Mucosa of descending colon (tissue), 3 donors: ENCODE results near the gene SCAF1. TPM values are rescaled to one million over a fixed set of nuclear protein-coding genes. Genes with fewer than 3 reads are reported as not detected.

Experiments
- ATAC-seq: fragments of 200-7000 bp; cut with Tn5 transposase; one replicate; pipeline ENCODE4 v1.9.1; 2020; ENCODE audit warnings: mild to moderate bottlenecking, moderate library complexity
- DNase-seq, 3 donors: peaks; one replicate each; pipeline ENCODE4 v3.0.0-alpha.2; 2020
- H3K36me3 ChIP-seq: fragments of 200-600 bp; one replicate; pipeline ENCODE4 v1.8.0; 2021; ENCODE audit warnings: low read depth, mild to moderate bottlenecking
- H3K4me1 ChIP-seq: fragments of 200-600 bp; one replicate; pipeline ENCODE4 v1.8.0; 2021; ENCODE audit warnings: low read depth, mild to moderate bottlenecking
- H3K4me3 ChIP-seq: fragments of 200-600 bp; one replicate; pipeline ENCODE4 v1.8.0; 2021; ENCODE audit warnings: mild to moderate bottlenecking
- H3K9me3 ChIP-seq: fragments of 200-600 bp; one replicate; pipeline ENCODE4 v1.8.0; 2021; ENCODE audit warnings: mild to moderate bottlenecking
- intact Hi-C, 2 donors: fragments of 100-400 bp; cut with DNase I in 1 of 2; cut with micrococcal nuclease in 1 of 2; formaldehyde crosslinking; loops; one replicate each; pipeline versions ENCODE4 v1.11.0 to v1.11.1; 2022; cut with DNase I, micrococcal nuclease
- total RNA-seq, 3 donors: library from RNA; stranded (reverse); fragmentation: NEBNext Ultra II Directional in 2 of 3; extraction: Animal tissue kit (Norgen Biotek cat#: 25700) in 2 of 3; gene quantifications; one replicate each; pipeline versions ENCODE4 v1.2.1 to v1.2.4, GENCODE V29; 2021 to 2023
- TF ChIP-seq, protein P1 (sequence below): fragments of 200-600 bp; IDR thresholded peaks from one replicate; pipeline ENCODE4 v1.8.0; 2022; ENCODE audit warnings: antibody characterized with exemption, mild to moderate bottlenecking
- donor health status: DM: no; HTN: no; CAD: no; lungs with moderate emphysema.
- donor health status: DM: no; HTN: no; CAD: no.
- donor health status: DM: no; HTN: yes; CAD: no.

Gene SCAF1
- total RNA-seq, 3 donors from 2014 or later, result 55.5 to 75.0 (median 56.1) TPM

DNA sequence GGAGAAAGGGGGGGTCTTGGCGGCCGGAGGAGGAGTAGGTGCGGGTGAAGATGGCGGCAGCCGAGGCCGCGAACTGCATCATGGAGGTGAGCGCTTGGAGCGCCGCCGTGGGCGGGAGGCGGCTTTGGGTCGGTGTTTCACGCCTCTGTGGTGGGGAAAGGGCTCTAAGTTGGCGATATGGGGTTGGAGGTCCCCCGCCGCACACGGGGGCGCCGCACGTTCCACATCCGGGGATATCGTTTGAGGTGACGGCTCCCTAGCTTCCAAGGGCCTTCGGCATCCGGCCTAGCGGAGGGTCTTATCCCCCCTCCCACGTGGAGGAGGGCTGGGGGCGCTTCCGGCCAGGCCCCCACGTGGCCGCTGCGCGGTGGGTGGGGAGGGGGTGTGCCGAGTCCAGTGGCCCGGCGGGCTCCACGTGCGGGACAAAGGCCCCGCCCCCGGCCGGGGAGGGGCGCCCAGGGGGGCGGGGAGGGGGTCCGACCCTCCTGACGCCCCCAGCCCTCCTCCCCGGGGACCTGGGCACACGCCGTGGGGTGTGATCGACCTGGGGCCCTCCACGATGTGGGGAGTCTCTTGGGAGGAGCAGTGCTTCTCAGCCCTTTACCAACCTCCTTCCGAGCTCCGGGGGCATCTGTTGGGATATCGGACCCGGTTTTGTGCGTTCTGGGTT lies 35.4 kb downstream of the SCAF1 start, which contains the start of gene PRMT1:
Gene PRMT1, plus strand, starts transcription at position 41 of the 670 bp plus-strand sequence. Its CDS starts 10 bp downstream, at position 51.
- DNase-seq, result peak in 2 of 3 donors; percentile 53 to 76

DNA sequence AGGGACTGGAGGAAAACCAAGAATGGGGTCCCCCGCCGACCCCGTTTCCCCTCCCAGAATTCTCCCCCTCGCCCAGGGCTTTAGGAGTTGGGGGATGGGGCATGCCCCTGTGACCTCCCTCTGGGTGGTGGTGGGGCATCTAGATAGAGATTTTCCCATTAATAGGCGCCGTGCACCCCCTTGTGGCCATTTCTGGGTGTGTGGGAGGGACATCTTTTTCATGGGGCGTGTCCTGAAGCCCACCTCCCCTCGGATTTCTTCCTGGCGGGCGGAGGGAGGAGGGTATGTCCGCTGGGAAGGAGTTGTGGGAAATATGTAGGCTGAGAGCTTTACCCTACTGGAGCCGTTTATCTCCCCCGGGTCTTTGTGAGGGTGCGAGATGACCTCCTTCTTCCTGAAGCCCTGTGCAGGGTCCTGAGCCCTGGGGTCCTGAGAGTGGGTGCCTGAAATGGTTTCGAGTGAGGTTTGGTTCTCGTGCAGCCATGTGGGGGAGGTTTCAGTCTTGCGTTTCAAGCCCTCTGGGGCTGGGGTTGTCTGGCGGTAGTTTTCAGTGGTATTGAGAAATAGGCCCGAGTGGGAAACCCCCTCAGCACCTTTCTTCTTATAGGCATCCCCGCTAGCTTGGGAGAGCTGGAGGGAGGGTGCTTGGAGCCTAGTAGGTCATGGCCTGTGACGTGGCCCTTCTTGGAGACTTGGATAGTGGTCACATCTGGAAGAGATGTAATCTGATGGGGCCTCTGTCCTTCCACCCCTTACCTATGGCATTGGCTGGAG lies 36.1 kb downstream of the SCAF1 start:
- Histone ChIP-seq H3K36me3 (peaks cover 6% of the 10 kb centered on the region), H3K9me3 (no peaks in the 10 kb centered on the region), H3K4me1 (peaks cover 27% of the 10 kb centered on the region), H3K4me3 (peak overlapping the region; percentile 88)
- intact Hi-C loops, result no loop called here
- TF ChIP-seq, protein P1, sequence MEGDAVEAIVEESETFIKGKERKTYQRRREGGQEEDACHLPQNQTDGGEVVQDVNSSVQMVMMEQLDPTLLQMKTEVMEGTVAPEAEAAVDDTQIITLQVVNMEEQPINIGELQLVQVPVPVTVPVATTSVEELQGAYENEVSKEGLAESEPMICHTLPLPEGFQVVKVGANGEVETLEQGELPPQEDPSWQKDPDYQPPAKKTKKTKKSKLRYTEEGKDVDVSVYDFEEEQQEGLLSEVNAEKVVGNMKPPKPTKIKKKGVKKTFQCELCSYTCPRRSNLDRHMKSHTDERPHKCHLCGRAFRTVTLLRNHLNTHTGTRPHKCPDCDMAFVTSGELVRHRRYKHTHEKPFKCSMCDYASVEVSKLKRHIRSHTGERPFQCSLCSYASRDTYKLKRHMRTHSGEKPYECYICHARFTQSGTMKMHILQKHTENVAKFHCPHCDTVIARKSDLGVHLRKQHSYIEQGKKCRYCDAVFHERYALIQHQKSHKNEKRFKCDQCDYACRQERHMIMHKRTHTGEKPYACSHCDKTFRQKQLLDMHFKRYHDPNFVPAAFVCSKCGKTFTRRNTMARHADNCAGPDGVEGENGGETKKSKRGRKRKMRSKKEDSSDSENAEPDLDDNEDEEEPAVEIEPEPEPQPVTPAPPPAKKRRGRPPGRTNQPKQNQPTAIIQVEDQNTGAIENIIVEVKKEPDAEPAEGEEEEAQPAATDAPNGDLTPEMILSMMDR, result peak; percentile 21
- ATAC-seq, result no peak
- peak; percentile 83 to 86 (median 84) for DNase-seq

More for the DNA sequence above, 35.4 kb downstream of the SCAF1 start, which contains the start of gene PRMT1:
- H3K4me3 ChIP-seq, result peak within 1 kb of the TSS; percentile 88
- ATAC-seq, result peak; percentile 10
- TF ChIP-seq, protein P1, result no peak
- peaks cover 27% of the 10 kb centered on the region for H3K4me1 ChIP-seq
- intact Hi-C loops, result no loop called here
- peaks cover 6% of the 10 kb centered on the region for H3K36me3 ChIP-seq
- no peaks in the 10 kb centered on the region for H3K9me3 ChIP-seq

DNA sequence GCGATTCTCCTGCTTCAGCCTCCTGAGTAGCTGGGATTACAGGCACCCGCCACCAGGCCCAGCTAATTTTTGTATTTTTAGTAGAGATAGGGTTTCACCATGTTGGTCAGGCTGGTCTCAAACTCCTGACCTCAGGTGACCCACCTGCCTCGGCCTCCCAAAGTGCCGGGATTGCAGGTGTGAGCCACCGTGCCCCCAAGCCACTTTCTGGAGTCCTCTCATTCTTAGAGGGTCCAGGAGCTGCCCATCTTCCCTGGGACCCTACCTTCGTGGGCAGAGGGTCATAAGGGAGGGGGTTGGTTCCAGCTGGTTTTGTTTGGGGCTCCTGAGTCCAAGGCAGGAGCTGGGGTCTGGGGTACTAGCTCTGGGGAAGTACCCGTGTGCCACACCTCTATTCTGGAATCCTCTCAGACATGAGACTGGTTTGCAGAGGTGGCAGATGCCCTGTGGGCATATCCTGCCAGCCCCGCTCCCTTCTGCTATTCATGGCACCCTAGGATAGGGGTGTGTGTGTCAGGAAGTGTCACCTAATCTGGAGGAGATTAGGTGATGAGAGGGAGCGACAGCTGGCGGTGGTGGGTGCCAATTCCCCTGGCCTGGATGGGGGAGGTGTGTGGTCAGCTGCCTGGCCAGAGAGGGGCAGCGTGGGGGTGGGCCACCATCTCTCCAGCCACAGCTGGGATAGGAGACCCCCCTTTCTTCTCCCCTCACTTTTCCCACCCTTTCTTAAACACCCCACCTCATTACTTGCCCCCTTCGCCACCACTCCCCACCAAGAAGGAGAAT lies 37.2 kb downstream of the SCAF1 start:
- Histone ChIP-seq H3K4me3 (no peak overlapping the region), H3K36me3 (peaks cover 6% of the 10 kb centered on the region), H3K4me1 (peaks cover 27% of the 10 kb centered on the region), H3K9me3 (no peaks in the 10 kb centered on the region)
- intact Hi-C loops, result no loop called here
- ATAC-seq, result no peak
- TF ChIP-seq, protein P1, result no peak
- DNase-seq, result peak in 1 of 3 donors; percentile 57

DNA sequence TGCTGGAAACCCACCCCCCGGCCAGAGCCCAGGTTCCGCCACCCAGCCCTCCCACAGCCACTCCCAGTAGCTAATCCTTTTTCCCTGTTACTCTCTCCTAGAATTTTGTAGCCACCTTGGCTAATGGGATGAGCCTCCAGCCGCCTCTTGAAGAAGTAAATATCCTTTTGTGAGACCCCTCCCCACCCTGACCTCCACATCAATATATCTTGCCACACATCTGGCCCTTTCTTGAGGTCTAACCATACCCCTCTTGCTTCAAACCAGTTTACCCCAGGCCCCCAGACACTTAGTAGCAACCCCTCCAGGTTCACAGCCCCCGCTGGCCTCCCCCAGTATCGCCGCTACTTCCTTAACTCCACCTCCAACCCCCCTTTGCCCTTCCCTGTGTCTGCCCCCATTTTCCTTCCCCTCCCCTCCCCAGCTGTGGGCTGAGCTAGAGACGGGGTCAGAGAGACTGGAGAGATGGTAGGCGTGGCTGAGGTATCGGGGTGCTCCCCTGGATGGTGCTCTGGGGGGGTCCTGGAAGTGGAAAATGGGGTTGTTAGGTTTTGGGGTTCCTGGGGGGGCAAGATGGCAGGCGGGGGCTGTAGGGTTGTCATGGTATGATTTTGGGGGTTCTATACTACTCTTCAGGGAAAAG lies 37.9 kb downstream of the SCAF1 start:
- intact Hi-C loops, result loop anchor here in 1 of 2 donors (10.0 kb wide), 1 partner anchor 95 kb away; the partner anchor contains the start of genes NOSIP and PRRG2
- peaks cover 27% of the 10 kb centered on the region for H3K4me1 ChIP-seq
- no peak overlapping the region for H3K4me3 ChIP-seq
- DNase-seq (peak in 1 of 3 donors; percentile 52), ATAC-seq (no peak)
- peaks cover 6% of the 10 kb centered on the region for H3K36me3 ChIP-seq
- H3K9me3 ChIP-seq, result no peaks in the 10 kb centered on the region
- TF ChIP-seq, protein P1, result no peak
